Measurements from ENCODE around the gene TFB2M.

- TF ChIP-seq, protein P1, sequence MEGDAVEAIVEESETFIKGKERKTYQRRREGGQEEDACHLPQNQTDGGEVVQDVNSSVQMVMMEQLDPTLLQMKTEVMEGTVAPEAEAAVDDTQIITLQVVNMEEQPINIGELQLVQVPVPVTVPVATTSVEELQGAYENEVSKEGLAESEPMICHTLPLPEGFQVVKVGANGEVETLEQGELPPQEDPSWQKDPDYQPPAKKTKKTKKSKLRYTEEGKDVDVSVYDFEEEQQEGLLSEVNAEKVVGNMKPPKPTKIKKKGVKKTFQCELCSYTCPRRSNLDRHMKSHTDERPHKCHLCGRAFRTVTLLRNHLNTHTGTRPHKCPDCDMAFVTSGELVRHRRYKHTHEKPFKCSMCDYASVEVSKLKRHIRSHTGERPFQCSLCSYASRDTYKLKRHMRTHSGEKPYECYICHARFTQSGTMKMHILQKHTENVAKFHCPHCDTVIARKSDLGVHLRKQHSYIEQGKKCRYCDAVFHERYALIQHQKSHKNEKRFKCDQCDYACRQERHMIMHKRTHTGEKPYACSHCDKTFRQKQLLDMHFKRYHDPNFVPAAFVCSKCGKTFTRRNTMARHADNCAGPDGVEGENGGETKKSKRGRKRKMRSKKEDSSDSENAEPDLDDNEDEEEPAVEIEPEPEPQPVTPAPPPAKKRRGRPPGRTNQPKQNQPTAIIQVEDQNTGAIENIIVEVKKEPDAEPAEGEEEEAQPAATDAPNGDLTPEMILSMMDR (IDR thresholded peaks at IDR 0.05; ENCODE audit: low read depth, low read length), result no peak
- TF ChIP-seq POLR2A (IDR thresholded peaks at IDR 0.05; ENCODE audit: extremely low read depth, insufficient read length), result no peak
- no peak for TF ChIP-seq MYC (IDR thresholded peaks at IDR 0.05; ENCODE audit: low read depth, low read length)
- TF ChIP-seq MAX (IDR thresholded peaks at IDR 0.05; ENCODE audit: low read depth, low read length), result no peak
Observed at GRCh38 chr1:246576709-246577032, 10.6 kb upstream of the TFB2M start.
